ENCODE measurements around the gene NR1D2.

DNA sequence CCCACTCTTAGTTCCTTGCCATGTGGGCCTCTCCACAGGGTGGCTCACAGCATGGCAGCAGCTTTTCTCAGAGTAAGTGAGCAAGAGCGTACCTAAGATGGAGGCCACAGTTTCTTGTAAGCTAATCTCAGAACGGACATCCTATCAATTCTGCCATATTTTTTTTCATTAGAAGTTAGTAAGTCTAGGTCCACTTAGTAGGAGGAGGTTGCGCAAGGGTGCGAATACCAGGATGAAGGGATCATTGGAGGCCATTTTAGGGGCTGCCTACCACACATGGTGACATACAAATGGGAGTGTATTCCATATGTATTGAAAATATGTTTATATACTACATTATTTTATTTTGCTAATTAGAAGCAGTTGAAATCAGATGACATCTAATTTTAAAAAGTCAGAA is 31.5 kb downstream of the NR1D2 start:
- TF ChIP-seq POLR2AphosphoS5 (IDR thresholded peaks at IDR 0.05) (no peak), POLR2A (IDR thresholded peaks at IDR 0.05) (no peak)
- TF ChIP-seq, protein P1, sequence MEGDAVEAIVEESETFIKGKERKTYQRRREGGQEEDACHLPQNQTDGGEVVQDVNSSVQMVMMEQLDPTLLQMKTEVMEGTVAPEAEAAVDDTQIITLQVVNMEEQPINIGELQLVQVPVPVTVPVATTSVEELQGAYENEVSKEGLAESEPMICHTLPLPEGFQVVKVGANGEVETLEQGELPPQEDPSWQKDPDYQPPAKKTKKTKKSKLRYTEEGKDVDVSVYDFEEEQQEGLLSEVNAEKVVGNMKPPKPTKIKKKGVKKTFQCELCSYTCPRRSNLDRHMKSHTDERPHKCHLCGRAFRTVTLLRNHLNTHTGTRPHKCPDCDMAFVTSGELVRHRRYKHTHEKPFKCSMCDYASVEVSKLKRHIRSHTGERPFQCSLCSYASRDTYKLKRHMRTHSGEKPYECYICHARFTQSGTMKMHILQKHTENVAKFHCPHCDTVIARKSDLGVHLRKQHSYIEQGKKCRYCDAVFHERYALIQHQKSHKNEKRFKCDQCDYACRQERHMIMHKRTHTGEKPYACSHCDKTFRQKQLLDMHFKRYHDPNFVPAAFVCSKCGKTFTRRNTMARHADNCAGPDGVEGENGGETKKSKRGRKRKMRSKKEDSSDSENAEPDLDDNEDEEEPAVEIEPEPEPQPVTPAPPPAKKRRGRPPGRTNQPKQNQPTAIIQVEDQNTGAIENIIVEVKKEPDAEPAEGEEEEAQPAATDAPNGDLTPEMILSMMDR (IDR thresholded peaks at IDR 0.05): no peak

Measured in upper lobe of left lung (tissue), 4 donors.